GM12878 (cell line): ENCODE results near the gene PYGO2. TPM values are rescaled to one million over a fixed set of nuclear protein-coding genes. Genes with fewer than 3 reads are reported as not detected.
A peak's percentile ranks its signal among the peaks of the same experiment; 100 is the strongest.

Experiments used
- BACH1 ChIP-seq: fragments of 450-650 bp; IDR thresholded peaks from 2 replicates; pipeline ENCODE4 v1.6.1; 2017; ENCODE audit warnings: mild to moderate bottlenecking, borderline replicate concordance
- BCL11A ChIP-seq: IDR thresholded peaks from 2 replicates; pipeline ENCODE4 v1.6.1; 2011; ENCODE audit warnings: low read depth, low read length
- CBX5 ChIP-seq: sonication (generic); IDR thresholded peaks from 2 replicates; pipeline ENCODE4 v1.6.1; 2016; ENCODE audit warnings: low read depth, moderate library complexity, mild to moderate bottlenecking, inconsistent platforms
- KDM1A ChIP-seq: fragments of 200-600 bp; sonication (generic); IDR thresholded peaks from 2 replicates; pipeline ENCODE4 v1.6.1; 2016; ENCODE audit warnings: borderline replicate concordance
- NFXL1 ChIP-seq: fragments of 450-650 bp; IDR thresholded peaks from 2 replicates; pipeline ENCODE4 v1.6.1; 2017; ENCODE audit warnings: antibody characterized with exemption, mild to moderate bottlenecking, borderline replicate concordance
- POU2F2 ChIP-seq: IDR thresholded peaks from 3 replicates; pipeline ENCODE4 v1.6.1; 2011; ENCODE audit warnings: low read depth, mild to moderate bottlenecking, low read length, borderline replicate concordance
- STAT1 ChIP-seq: fragments of 450-650 bp; conservative IDR thresholded peaks from 2 replicates; pipeline ENCODE4 v1.6.1; 2014; ENCODE audit warnings: antibody characterized with exemption, mild to moderate bottlenecking
- WRNIP1 ChIP-seq: IDR thresholded peaks from 2 replicates; pipeline ENCODE4 v1.6.1; 2011; ENCODE audit warnings: low read depth, low read length, improper control_type of control experiment, borderline replicate concordance
- polyA plus RNA-seq, 11 experiments: library from polyadenylated mRNA; depleted of rRNA in 4 of 11; unstranded in 6 of 11; stranded (reverse) in 5 of 11; fragments of >200 nt; fragmentation: Nextera tagmentation in 4 of 11; fragmentation: Illumina TruSeq in 1 of 11; extraction: Ambion mirVana in 4 of 11; extraction: Trizol in 1 of 11; gene quantifications; 1 replicate in 1 of 11; 2 replicates in 10 of 11; pipeline versions ENCODE4 v1.2.1 to v1.2.3, GENCODE V29; 2011 to 2016; ENCODE audit warnings: inconsistent platforms in 2 of 11, missing spikeins in 2 of 11, low read depth in 1 of 11
- total RNA-seq, 4 experiments: library from RNA; depleted of rRNA in 3 of 4; stranded (reverse); fragments of >200 nt in 3 of 4; fragmentation: Illumina TruSeq in 1 of 4; extraction: Trizol in 1 of 4; gene quantifications; 2 replicates each; pipeline versions ENCODE4 v1.2.1 to v1.2.3, GENCODE V29; 2013 to 2021
- TF ChIP-seq, protein P1 (sequence below): fragments of 450-650 bp; IDR thresholded peaks from 2 replicates; pipeline ENCODE4 v1.6.1; 2017; ENCODE audit warnings: mild to moderate bottlenecking, moderate library complexity
- TF ChIP-seq, protein P2 (sequence below): fragments of 450-650 bp; IDR thresholded peaks from 2 replicates; pipeline ENCODE4 v1.6.1; 2016; ENCODE audit warnings: mild to moderate bottlenecking
- TF ChIP-seq, protein P3 (sequence below): fragments of 450-650 bp; IDR thresholded peaks from 2 replicates; pipeline ENCODE4 v1.6.1; 2016; ENCODE audit warnings: mild to moderate bottlenecking
- TF ChIP-seq, protein P4 (sequence below): fragments of 450-650 bp; formaldehyde crosslinking; IDR thresholded peaks from 2 replicates; pipeline ENCODE4 v1.4.0; 2020; ENCODE audit warnings: mild to moderate bottlenecking, moderate library complexity
- TF ChIP-seq, protein P5 (sequence below): IDR thresholded peaks from 2 replicates; pipeline ENCODE4 v1.6.1; 2011; ENCODE audit warnings: borderline replicate concordance, low read depth, mild to moderate bottlenecking, moderate library complexity, low read length; ENCODE audit not compliant: insufficient read depth, poor library complexity, severe bottlenecking

The PYGO2 gene
- total and polyA plus RNA-seq, 10 of the 15 experiments (the other 5 are each of a cell fraction or from before 2014, with no cell fraction given): 8.1 to 33.8 (median 23.5) TPM

GRCh38 chr1:154961207-154962155 lies at the start of gene PYGO2 (continued):
- TF ChIP-seq, protein P1, sequence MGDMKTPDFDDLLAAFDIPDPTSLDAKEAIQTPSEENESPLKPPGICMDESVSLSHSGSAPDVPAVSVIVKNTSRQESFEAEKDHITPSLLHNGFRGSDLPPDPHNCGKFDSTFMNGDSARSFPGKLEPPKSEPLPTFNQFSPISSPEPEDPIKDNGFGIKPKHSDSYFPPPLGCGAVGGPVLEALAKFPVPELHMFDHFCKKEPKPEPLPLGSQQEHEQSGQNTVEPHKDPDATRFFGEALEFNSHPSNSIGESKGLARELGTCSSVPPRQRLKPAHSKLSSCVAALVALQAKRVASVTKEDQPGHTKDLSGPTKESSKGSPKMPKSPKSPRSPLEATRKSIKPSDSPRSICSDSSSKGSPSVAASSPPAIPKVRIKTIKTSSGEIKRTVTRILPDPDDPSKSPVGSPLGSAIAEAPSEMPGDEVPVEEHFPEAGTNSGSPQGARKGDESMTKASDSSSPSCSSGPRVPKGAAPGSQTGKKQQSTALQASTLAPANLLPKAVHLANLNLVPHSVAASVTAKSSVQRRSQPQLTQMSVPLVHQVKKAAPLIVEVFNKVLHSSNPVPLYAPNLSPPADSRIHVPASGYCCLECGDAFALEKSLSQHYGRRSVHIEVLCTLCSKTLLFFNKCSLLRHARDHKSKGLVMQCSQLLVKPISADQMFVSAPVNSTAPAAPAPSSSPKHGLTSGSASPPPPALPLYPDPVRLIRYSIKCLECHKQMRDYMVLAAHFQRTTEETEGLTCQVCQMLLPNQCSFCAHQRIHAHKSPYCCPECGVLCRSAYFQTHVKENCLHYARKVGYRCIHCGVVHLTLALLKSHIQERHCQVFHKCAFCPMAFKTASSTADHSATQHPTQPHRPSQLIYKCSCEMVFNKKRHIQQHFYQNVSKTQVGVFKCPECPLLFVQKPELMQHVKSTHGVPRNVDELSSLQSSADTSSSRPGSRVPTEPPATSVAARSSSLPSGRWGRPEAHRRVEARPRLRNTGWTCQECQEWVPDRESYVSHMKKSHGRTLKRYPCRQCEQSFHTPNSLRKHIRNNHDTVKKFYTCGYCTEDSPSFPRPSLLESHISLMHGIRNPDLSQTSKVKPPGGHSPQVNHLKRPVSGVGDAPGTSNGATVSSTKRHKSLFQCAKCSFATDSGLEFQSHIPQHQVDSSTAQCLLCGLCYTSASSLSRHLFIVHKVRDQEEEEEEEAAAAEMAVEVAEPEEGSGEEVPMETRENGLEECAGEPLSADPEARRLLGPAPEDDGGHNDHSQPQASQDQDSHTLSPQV: peak; percentile 89
- TF ChIP-seq, protein P2, sequence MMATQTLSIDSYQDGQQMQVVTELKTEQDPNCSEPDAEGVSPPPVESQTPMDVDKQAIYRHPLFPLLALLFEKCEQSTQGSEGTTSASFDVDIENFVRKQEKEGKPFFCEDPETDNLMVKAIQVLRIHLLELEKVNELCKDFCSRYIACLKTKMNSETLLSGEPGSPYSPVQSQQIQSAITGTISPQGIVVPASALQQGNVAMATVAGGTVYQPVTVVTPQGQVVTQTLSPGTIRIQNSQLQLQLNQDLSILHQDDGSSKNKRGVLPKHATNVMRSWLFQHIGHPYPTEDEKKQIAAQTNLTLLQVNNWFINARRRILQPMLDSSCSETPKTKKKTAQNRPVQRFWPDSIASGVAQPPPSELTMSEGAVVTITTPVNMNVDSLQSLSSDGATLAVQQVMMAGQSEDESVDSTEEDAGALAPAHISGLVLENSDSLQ: no peak
- TF ChIP-seq POU2F2 (0 out of 3 replicates have a peak, but pooled peaks have one; percentile 24), CBX5 (no peak), BACH1 (peak; percentile 96), WRNIP1 (no peak), KDM1A (no peak), BCL11A (no peak), STAT1 (0 out of 2 replicates have a peak, but pooled peaks have one; percentile 42), NFXL1 (no peak)
- TF ChIP-seq, protein P3, sequence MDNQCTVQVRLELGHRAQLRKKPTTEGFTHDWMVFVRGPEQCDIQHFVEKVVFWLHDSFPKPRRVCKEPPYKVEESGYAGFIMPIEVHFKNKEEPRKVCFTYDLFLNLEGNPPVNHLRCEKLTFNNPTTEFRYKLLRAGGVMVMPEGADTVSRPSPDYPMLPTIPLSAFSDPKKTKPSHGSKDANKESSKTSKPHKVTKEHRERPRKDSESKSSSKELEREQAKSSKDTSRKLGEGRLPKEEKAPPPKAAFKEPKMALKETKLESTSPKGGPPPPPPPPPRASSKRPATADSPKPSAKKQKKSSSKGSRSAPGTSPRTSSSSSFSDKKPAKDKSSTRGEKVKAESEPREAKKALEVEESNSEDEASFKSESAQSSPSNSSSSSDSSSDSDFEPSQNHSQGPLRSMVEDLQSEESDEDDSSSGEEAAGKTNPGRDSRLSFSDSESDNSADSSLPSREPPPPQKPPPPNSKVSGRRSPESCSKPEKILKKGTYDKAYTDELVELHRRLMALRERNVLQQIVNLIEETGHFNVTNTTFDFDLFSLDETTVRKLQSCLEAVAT: no peak
- TF ChIP-seq, protein P4, sequence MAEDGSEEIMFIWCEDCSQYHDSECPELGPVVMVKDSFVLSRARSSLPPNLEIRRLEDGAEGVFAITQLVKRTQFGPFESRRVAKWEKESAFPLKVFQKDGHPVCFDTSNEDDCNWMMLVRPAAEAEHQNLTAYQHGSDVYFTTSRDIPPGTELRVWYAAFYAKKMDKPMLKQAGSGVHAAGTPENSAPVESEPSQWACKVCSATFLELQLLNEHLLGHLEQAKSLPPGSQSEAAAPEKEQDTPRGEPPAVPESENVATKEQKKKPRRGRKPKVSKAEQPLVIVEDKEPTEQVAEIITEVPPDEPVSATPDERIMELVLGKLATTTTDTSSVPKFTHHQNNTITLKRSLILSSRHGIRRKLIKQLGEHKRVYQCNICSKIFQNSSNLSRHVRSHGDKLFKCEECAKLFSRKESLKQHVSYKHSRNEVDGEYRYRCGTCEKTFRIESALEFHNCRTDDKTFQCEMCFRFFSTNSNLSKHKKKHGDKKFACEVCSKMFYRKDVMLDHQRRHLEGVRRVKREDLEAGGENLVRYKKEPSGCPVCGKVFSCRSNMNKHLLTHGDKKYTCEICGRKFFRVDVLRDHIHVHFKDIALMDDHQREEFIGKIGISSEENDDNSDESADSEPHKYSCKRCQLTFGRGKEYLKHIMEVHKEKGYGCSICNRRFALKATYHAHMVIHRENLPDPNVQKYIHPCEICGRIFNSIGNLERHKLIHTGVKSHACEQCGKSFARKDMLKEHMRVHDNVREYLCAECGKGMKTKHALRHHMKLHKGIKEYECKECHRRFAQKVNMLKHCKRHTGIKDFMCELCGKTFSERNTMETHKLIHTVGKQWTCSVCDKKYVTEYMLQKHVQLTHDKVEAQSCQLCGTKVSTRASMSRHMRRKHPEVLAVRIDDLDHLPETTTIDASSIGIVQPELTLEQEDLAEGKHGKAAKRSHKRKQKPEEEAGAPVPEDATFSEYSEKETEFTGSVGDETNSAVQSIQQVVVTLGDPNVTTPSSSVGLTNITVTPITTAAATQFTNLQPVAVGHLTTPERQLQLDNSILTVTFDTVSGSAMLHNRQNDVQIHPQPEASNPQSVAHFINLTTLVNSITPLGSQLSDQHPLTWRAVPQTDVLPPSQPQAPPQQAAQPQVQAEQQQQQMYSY (CRISPR knock-in tag): no peak
- TF ChIP-seq, protein P5, sequence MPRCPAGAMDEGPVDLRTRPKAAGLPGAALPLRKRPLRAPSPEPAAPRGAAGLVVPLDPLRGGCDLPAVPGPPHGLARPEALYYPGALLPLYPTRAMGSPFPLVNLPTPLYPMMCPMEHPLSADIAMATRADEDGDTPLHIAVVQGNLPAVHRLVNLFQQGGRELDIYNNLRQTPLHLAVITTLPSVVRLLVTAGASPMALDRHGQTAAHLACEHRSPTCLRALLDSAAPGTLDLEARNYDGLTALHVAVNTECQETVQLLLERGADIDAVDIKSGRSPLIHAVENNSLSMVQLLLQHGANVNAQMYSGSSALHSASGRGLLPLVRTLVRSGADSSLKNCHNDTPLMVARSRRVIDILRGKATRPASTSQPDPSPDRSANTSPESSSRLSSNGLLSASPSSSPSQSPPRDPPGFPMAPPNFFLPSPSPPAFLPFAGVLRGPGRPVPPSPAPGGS: peak; percentile 60
